ENCODE data around the gene OGG1. TPM values are rescaled to one million over a fixed set of nuclear protein-coding genes. Genes with fewer than 3 reads are reported as not detected.
A peak's percentile ranks its signal among the peaks of the same experiment; 100 is the strongest.

OGG1 gene
- total and polyA plus RNA-seq, 9 of the 15 experiments (the other 6 are each of a cell fraction or from before 2014, with no cell fraction given): 6.6 to 33.0 (median 24.4) TPM

GRCh38 chr3:9777694-9778021 lies 27.9 kb downstream of the OGG1 start:
- H3K4me1 ChIP-seq (replicated peaks in 1 of 2; ENCODE audit: control insufficient read depth in 2 of 2, insufficient read depth in 2 of 2, low read length in 2 of 2): peaks cover 11 to 12% of the 10 kb centered on the region in 2 experiments
- no peak overlapping the region for H3K4me3 ChIP-seq
- DNase-seq (ENCODE audit: extremely low read depth in 1 of 4, low spot score in 3 of 4) (no peak), FAIRE-seq (no peak), ATAC-seq (no peak)
- CTCF ChIA-PET (ENCODE audit: low intra/inter-chr PET ratio): no interaction called here
- intact Hi-C loops (cut with micrococcal nuclease): no loop called here
- in situ Hi-C loops (cut with MboI): no loop called here
- POLR2A ChIA-PET: interaction anchor here (0.9 to 2.2 kb wide), 6 partner anchors 8 to 210 kb away, joined by 3 to 12 read pairs (median 5); partner anchors contain the start of gene ARPC4
- H3K27ac ChIP-seq (ENCODE audit: extremely low read depth, low read depth, low read length): no peak overlapping the region; the same call in 2 of the 3 replicates
- 37% methylated on average over 1 of the region's 1 CpG for WGBS (ENCODE audit: insufficient coverage, low coverage, missing lambda C conversion rate)
- H3K9me1 ChIP-seq (ENCODE audit: control insufficient read depth, insufficient read depth, low read length): no peaks in the 10 kb centered on the region
- H4K20me1 ChIP-seq (replicated peaks; ENCODE audit: control insufficient read depth, insufficient read depth, low read length): no peaks in the 10 kb centered on the region
- H2AFZ ChIP-seq (ENCODE audit: low read depth, low read length): no peak overlapping the region
- H3K9ac ChIP-seq (ENCODE audit: insufficient read depth in 1 of 2, low read depth in 2 of 2, low read length in 2 of 2): no peak overlapping the region
- no peak overlapping the region for H3K4me2 ChIP-seq (ENCODE audit: insufficient read depth, low read length)
- no peaks in the 10 kb centered on the region for H3K9me3 ChIP-seq (replicated peaks; ENCODE audit: control insufficient read depth, insufficient read depth, low read depth, low read length)
- no TSS peak for BruUV-seq (replicated peaks)
- no peaks in the 10 kb centered on the region for H3K79me2 ChIP-seq (ENCODE audit: control insufficient read depth, insufficient read depth, low read length)
- no peaks in the 10 kb centered on the region for H3K27me3 ChIP-seq (ENCODE audit: control insufficient read depth in 2 of 2, insufficient read depth in 2 of 2, low read length in 2 of 2)
- peaks cover 25% of the 10 kb centered on the region for H3K36me3 ChIP-seq (ENCODE audit: control insufficient read depth, insufficient read depth, low read length)
- no peak for TF ChIP-seq ZNF717 (CRISPR knock-in tag; IDR thresholded peaks at IDR 0.05)
- 0 out of 4 replicates have a peak, but pooled peaks of 1 of the 2 experiments have one; percentile 27 for TF ChIP-seq TEAD1 (CRISPR knock-in tag; IDR thresholded peaks at IDR 0.05)
- no peak for TF ChIP-seq ETS2 (tag; IDR thresholded peaks at IDR 0.05; ENCODE audit: borderline replicate concordance, poor library complexity, severe bottlenecking)
- TF ChIP-seq TEAD4 (IDR thresholded peaks at IDR 0.05; ENCODE audit: low read length): no peak
- TF ChIP-seq TEAD4 (CRISPR knock-in tag; IDR thresholded peaks at IDR 0.05; ENCODE audit: borderline replicate concordance): peak; percentile 54; the same call in 1 of the 2 replicates
- no peak for TF ChIP-seq NFATC3 (IDR thresholded peaks at IDR 0.05)
- no peak for TF ChIP-seq CBX8 (IDR thresholded peaks at IDR 0.05; ENCODE audit: borderline replicate concordance, extremely low read depth, low read depth, low read length, poor library complexity, severe bottlenecking)
- no peak for TF ChIP-seq SREBF1 (IDR thresholded peaks at IDR 0.05; ENCODE audit: borderline replicate concordance, low read depth, low read length)
- TF ChIP-seq ZBTB2 (IDR thresholded peaks at IDR 0.05): no peak
- TF ChIP-seq, protein P1, sequence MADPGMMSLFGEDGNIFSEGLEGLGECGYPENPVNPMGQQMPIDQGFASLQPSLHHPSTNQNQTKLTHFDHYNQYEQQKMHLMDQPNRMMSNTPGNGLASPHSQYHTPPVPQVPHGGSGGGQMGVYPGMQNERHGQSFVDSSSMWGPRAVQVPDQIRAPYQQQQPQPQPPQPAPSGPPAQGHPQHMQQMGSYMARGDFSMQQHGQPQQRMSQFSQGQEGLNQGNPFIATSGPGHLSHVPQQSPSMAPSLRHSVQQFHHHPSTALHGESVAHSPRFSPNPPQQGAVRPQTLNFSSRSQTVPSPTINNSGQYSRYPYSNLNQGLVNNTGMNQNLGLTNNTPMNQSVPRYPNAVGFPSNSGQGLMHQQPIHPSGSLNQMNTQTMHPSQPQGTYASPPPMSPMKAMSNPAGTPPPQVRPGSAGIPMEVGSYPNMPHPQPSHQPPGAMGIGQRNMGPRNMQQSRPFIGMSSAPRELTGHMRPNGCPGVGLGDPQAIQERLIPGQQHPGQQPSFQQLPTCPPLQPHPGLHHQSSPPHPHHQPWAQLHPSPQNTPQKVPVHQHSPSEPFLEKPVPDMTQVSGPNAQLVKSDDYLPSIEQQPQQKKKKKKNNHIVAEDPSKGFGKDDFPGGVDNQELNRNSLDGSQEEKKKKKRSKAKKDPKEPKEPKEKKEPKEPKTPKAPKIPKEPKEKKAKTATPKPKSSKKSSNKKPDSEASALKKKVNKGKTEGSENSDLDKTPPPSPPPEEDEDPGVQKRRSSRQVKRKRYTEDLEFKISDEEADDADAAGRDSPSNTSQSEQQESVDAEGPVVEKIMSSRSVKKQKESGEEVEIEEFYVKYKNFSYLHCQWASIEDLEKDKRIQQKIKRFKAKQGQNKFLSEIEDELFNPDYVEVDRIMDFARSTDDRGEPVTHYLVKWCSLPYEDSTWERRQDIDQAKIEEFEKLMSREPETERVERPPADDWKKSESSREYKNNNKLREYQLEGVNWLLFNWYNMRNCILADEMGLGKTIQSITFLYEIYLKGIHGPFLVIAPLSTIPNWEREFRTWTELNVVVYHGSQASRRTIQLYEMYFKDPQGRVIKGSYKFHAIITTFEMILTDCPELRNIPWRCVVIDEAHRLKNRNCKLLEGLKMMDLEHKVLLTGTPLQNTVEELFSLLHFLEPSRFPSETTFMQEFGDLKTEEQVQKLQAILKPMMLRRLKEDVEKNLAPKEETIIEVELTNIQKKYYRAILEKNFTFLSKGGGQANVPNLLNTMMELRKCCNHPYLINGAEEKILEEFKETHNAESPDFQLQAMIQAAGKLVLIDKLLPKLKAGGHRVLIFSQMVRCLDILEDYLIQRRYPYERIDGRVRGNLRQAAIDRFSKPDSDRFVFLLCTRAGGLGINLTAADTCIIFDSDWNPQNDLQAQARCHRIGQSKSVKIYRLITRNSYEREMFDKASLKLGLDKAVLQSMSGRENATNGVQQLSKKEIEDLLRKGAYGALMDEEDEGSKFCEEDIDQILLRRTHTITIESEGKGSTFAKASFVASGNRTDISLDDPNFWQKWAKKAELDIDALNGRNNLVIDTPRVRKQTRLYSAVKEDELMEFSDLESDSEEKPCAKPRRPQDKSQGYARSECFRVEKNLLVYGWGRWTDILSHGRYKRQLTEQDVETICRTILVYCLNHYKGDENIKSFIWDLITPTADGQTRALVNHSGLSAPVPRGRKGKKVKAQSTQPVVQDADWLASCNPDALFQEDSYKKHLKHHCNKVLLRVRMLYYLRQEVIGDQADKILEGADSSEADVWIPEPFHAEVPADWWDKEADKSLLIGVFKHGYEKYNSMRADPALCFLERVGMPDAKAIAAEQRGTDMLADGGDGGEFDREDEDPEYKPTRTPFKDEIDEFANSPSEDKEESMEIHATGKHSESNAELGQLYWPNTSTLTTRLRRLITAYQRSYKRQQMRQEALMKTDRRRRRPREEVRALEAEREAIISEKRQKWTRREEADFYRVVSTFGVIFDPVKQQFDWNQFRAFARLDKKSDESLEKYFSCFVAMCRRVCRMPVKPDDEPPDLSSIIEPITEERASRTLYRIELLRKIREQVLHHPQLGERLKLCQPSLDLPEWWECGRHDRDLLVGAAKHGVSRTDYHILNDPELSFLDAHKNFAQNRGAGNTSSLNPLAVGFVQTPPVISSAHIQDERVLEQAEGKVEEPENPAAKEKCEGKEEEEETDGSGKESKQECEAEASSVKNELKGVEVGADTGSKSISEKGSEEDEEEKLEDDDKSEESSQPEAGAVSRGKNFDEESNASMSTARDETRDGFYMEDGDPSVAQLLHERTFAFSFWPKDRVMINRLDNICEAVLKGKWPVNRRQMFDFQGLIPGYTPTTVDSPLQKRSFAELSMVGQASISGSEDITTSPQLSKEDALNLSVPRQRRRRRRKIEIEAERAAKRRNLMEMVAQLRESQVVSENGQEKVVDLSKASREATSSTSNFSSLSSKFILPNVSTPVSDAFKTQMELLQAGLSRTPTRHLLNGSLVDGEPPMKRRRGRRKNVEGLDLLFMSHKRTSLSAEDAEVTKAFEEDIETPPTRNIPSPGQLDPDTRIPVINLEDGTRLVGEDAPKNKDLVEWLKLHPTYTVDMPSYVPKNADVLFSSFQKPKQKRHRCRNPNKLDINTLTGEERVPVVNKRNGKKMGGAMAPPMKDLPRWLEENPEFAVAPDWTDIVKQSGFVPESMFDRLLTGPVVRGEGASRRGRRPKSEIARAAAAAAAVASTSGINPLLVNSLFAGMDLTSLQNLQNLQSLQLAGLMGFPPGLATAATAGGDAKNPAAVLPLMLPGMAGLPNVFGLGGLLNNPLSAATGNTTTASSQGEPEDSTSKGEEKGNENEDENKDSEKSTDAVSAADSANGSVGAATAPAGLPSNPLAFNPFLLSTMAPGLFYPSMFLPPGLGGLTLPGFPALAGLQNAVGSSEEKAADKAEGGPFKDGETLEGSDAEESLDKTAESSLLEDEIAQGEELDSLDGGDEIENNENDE (IDR thresholded peaks at IDR 0.05; ENCODE audit: low read depth, low read length): no peak
